K562 treated with DMSO at 1 percent for 12 hours (cell line): ENCODE results near the gene LHX5. TPM values are rescaled to one million over a fixed set of nuclear protein-coding genes. Genes with fewer than 3 reads are reported as not detected.

Source experiments
- total RNA-seq: library from RNA; unstranded; fragments of 300-600 nt; gene quantifications from 2 replicates; pipeline ENCODE4 v1.2.3, GENCODE V29; 2022; ENCODE audit not compliant: insufficient read depth

Gene LHX5
- total RNA-seq: not detected in 2 replicates

GRCh38 chr12:113471619-113472171 is at the start of gene LHX5:
Gene LHX5 (minus strand): TSS chr12:113471871. CDS start chr12:113471498, 373 bp downstream.

DNA sequence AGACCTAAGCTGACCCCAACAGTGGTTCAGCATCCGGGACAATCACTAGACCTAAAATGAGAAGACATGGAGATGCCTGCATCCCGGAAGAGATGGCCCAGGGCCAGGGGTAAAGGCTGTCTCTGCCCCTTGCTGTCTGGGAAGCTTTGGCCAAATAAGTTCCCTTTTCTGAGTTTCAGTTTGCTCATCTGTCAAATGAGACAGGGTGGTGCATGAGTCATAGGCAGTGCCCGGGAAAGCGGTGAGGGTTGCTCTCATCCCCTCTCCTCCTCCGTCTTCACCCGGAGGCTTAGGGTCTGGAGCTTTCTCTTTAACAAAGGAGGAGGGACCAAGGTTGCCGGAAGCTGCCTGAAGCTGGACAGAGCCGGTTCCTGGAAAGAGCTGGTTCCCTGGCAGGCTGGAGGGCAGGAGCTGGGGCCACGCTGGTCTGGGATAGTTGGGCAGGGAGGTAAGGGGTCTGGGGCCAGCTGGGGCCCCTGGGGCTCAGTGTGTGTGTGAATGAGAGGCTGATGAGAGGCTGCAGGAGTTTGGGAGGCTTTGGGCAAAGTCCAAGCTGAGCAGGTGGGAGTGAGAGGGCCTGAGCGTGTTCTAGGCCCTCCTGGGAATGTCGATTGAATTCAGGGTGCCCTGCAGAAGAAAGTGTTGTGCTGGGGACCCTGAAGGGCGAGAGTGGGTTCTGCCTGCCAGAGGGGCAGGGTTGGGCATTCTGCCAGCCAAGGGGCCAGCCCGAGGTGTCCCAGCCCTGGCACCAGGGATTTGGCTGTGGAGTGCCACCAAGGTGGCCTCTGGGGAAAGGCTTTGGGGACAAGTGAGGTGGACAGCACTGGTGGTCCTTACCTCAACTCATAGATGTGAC is 49.4 kb downstream of the LHX5 start, which contains the start of gene SDSL:
SDSL (plus strand) TSS at position 351 of the 856 bp plus-strand sequence. CDS start 5,603 bp downstream, outside the sequence.

Other genes with a start within 250 kb of the LHX5 start
- gene SLC8B1, start 136.8 kb downstream of the LHX5 start, total RNA-seq: 21.8 and 41.2 TPM in 2 replicates
- 12.1 and 54.0 TPM in 2 replicates for gene PLBD2, start 113.3 kb downstream of the LHX5 start, total RNA-seq
- gene SDS, start 68.0 kb downstream of the LHX5 start, total RNA-seq: 0.57 TPM in 1 of 2 replicates, not detected in the other
- 14.8 and 18.2 TPM in 2 replicates for gene SDSL, start 49.5 kb downstream of the LHX5 start, total RNA-seq